Breast epithelium (tissue), 3 donors: Measurements from ENCODE around the gene LYSMD3.

ENCODE experiments used
- POLR2A ChIP-seq: fragments of 450-650 bp; IDR thresholded peaks from one replicate; pipeline ENCODE4 v1.6.1; 2016; ENCODE audit warnings: antibody characterized with exemption, mild to moderate bottlenecking, moderate library complexity
- TF ChIP-seq, protein P1 (sequence below), 3 donors: fragments of 450-650 bp; IDR thresholded peaks; one replicate each; pipeline ENCODE4 v1.5.1; 2016 to 2017; ENCODE audit warnings: antibody characterized with exemption in 3 of 3, mild to moderate bottlenecking in 3 of 3, moderate library complexity in 3 of 3

DNA sequence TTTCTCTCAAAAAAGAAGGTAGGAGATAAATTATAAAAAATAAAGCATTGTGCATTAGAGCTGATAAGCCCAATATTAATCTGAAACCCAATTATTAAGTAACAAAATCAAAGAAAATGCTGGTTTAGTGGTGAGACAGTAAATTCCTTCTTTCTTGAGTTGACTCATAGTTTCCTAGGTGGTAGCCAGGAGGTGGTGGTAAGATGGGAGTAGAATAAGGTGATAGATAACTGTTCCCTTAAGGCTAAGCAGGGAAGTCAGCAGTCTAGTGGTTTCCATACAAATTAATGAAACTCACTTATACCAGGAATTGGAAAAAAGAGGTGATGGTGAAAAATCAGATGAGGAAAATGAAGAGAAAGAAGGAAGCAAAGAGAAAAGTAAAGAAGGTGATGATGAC, 23.2 kb downstream of the LYSMD3 start:
- TF ChIP-seq, protein P1, sequence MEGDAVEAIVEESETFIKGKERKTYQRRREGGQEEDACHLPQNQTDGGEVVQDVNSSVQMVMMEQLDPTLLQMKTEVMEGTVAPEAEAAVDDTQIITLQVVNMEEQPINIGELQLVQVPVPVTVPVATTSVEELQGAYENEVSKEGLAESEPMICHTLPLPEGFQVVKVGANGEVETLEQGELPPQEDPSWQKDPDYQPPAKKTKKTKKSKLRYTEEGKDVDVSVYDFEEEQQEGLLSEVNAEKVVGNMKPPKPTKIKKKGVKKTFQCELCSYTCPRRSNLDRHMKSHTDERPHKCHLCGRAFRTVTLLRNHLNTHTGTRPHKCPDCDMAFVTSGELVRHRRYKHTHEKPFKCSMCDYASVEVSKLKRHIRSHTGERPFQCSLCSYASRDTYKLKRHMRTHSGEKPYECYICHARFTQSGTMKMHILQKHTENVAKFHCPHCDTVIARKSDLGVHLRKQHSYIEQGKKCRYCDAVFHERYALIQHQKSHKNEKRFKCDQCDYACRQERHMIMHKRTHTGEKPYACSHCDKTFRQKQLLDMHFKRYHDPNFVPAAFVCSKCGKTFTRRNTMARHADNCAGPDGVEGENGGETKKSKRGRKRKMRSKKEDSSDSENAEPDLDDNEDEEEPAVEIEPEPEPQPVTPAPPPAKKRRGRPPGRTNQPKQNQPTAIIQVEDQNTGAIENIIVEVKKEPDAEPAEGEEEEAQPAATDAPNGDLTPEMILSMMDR (IDR thresholded peaks at IDR 0.05): no peak
- no peak for TF ChIP-seq POLR2A
